H9 (cell line): ENCODE measurements around the gene BLACAT1. TPM values are rescaled to one million over a fixed set of nuclear protein-coding genes. Genes with fewer than 3 reads are reported as not detected.

ENCODE experiments used
- DNase-seq: peaks from one replicate; pipeline ENCODE4 v3.0.0-alpha.2; 2017
- H2AFZ ChIP-seq: one replicate; pipeline ENCODE4 v1.6.1; 2013; ENCODE audit warnings: mild to moderate bottlenecking, low read length, control low read depth, moderate library complexity
- H2AK5ac ChIP-seq: 2 replicates; pipeline ENCODE4 v1.6.1; 2013; ENCODE audit warnings: low read length, control low read depth, mixed read lengths; ENCODE audit not compliant: insufficient read length
- H2BK120ac ChIP-seq: one replicate; pipeline ENCODE4 v1.6.1; 2013; ENCODE audit warnings: low read depth, mild to moderate bottlenecking, low read length, control low read depth, inconsistent platforms; ENCODE audit not compliant: poor library complexity, severe bottlenecking
- H2BK12ac ChIP-seq: 2 replicates; pipeline ENCODE4 v1.6.1; 2013; ENCODE audit warnings: low read length, control low read depth, mixed read lengths, low read depth; ENCODE audit not compliant: insufficient read length
- H2BK15ac ChIP-seq: 2 replicates; pipeline ENCODE4 v1.6.1; 2013; ENCODE audit warnings: low read depth, low read length, control low read depth
- H2BK20ac ChIP-seq: one replicate; pipeline ENCODE4 v1.6.1; 2013; ENCODE audit warnings: low read depth, mild to moderate bottlenecking, low read length, control low read depth, inconsistent platforms; ENCODE audit not compliant: poor library complexity, severe bottlenecking
- H2BK5ac ChIP-seq: 2 replicates; pipeline ENCODE4 v1.6.1; 2013; ENCODE audit warnings: low read length, control low read depth, mixed read lengths; ENCODE audit not compliant: insufficient read length
- H3K14ac ChIP-seq: 2 replicates; pipeline ENCODE4 v1.6.1; 2013; ENCODE audit warnings: low read length, control low read depth; ENCODE audit not compliant: insufficient read depth
- H3K18ac ChIP-seq: 2 replicates; pipeline ENCODE4 v1.6.1; 2013; ENCODE audit warnings: low read depth, mild to moderate bottlenecking, mixed read lengths, low read length, control low read depth; ENCODE audit not compliant: insufficient read length
- H3K23ac ChIP-seq: 2 replicates; pipeline ENCODE4 v1.6.1; 2013; ENCODE audit warnings: low read length, control low read depth, mixed read lengths, low read depth; ENCODE audit not compliant: insufficient read length
- H3K23me2 ChIP-seq: 2 replicates; pipeline ENCODE4 v1.6.1; 2013; ENCODE audit warnings: low read depth, mild to moderate bottlenecking, mixed read lengths, low read length, control low read depth; ENCODE audit not compliant: insufficient read length, poor library complexity, severe bottlenecking
- H3K27ac ChIP-seq: 2 replicates; pipeline ENCODE4 v1.5.1; 2013; ENCODE audit warnings: low read length, control low read depth, mixed read lengths, low read depth; ENCODE audit not compliant: insufficient read length
- H3K27me3 ChIP-seq: 2 replicates; pipeline ENCODE4 v1.6.1; 2013; ENCODE audit warnings: low read length, control low read depth, inconsistent platforms; ENCODE audit not compliant: insufficient read depth
- H3K4ac ChIP-seq: 2 replicates; pipeline ENCODE4 v1.6.1; 2013; ENCODE audit warnings: low read depth, mild to moderate bottlenecking, control low read depth, inconsistent platforms, low read length, moderate library complexity
- H3K4me1 ChIP-seq: 2 replicates; pipeline ENCODE4 v1.6.1; 2013; ENCODE audit warnings: low read length, control low read depth, inconsistent platforms; ENCODE audit not compliant: insufficient read depth
- H3K4me2 ChIP-seq: 2 replicates; pipeline ENCODE4 v1.6.1; 2013; ENCODE audit warnings: low read length, control low read depth, mixed read lengths; ENCODE audit not compliant: insufficient read length, insufficient read depth
- H3K56ac ChIP-seq: 2 replicates; pipeline ENCODE4 v1.6.1; 2013; ENCODE audit warnings: low read depth, mild to moderate bottlenecking, mixed read lengths, low read length, control low read depth; ENCODE audit not compliant: insufficient read length
- H3K79me1 ChIP-seq: 2 replicates; pipeline ENCODE4 v1.6.1; 2013; ENCODE audit warnings: low read depth, mild to moderate bottlenecking, moderate library complexity, low read length, control low read depth, inconsistent platforms; ENCODE audit not compliant: insufficient read depth, poor library complexity, severe bottlenecking
- H3K79me2 ChIP-seq: 2 replicates; pipeline ENCODE4 v1.6.1; 2013; ENCODE audit warnings: low read length, control low read depth, inconsistent platforms; ENCODE audit not compliant: insufficient read depth
- H3K9ac ChIP-seq: 2 replicates; pipeline ENCODE4 v1.6.1; 2013; ENCODE audit warnings: low read length, control low read depth, mixed read lengths; ENCODE audit not compliant: insufficient read length; ENCODE audit errors: extremely low read depth
- H3K9me3 ChIP-seq: one replicate; pipeline ENCODE4 v1.6.1; 2013; ENCODE audit warnings: low read depth, low read length, inconsistent platforms; ENCODE audit not compliant: control insufficient read depth
- H3T11ph ChIP-seq: one replicate; pipeline ENCODE4 v1.6.1; 2013; ENCODE audit warnings: mild to moderate bottlenecking, low read length, control low read depth, inconsistent platforms
- H4K20me1 ChIP-seq: one replicate; pipeline ENCODE4 v1.6.1; 2013; ENCODE audit not compliant: control insufficient read depth, insufficient read length, insufficient read depth
- H4K5ac ChIP-seq: 2 replicates; pipeline ENCODE4 v1.6.1; 2013; ENCODE audit warnings: low read depth, mild to moderate bottlenecking, mixed read lengths, low read length, control low read depth; ENCODE audit not compliant: insufficient read length
- H4K8ac ChIP-seq: replicated peaks from 2 replicates; pipeline ENCODE4 v1.6.1; 2013; ENCODE audit warnings: low read length, control low read depth, mixed read lengths, low read depth; ENCODE audit not compliant: insufficient read length
- H4K91ac ChIP-seq: 2 replicates; pipeline ENCODE4 v1.6.1; 2013; ENCODE audit warnings: low read depth, mild to moderate bottlenecking, moderate library complexity, mixed read lengths, low read length, control low read depth; ENCODE audit not compliant: insufficient read length
- H3K27ac Mint-ChIP-seq, 3 experiments: 2 replicates in 2 of 3; 3 replicates in 1 of 3; pipeline ENCODE4 v1.8.0; 2020 to 2021; ENCODE audit warnings: mixed read lengths in 3 of 3, mild to moderate bottlenecking in 1 of 3, moderate library complexity in 1 of 3
- H3K27me3 Mint-ChIP-seq: 2 replicates; pipeline ENCODE4 v1.8.0; 2021; ENCODE audit warnings: low read depth, mild to moderate bottlenecking, moderate library complexity, mixed read lengths
- H3K36me3 Mint-ChIP-seq, 3 experiments: 2 replicates in 2 of 3; 3 replicates in 1 of 3; pipeline ENCODE4 v1.8.0; 2020 to 2021; ENCODE audit warnings: low read depth in 3 of 3, mixed read lengths in 3 of 3; ENCODE audit not compliant: insufficient read depth in 1 of 3
- H3K4me1 Mint-ChIP-seq, 2 experiments: 2 replicates each; pipeline ENCODE4 v1.8.0; 2020; ENCODE audit warnings: mixed read lengths in 2 of 2
- H3K4me3 Mint-ChIP-seq, 2 experiments: 2 replicates in 1 of 2; 3 replicates in 1 of 2; pipeline ENCODE4 v1.8.0; 2020 to 2021; ENCODE audit warnings: mild to moderate bottlenecking in 2 of 2, mixed read lengths in 2 of 2, moderate library complexity in 1 of 2
- H3K9me3 Mint-ChIP-seq, 2 experiments: 2 replicates in 1 of 2; 3 replicates in 1 of 2; pipeline ENCODE4 v1.8.0; 2020; ENCODE audit warnings: mild to moderate bottlenecking in 2 of 2, mixed read lengths in 2 of 2, moderate library complexity in 1 of 2
- CTCF ChIP-seq: fragments of 200-600 bp; sonication (generic); conservative IDR thresholded peaks from 3 replicates; pipeline ENCODE4 v1.8.0; 2021; ENCODE audit warnings: antibody characterized with exemption, mild to moderate bottlenecking
- WGBS: extraction: QIAGEN DNeasy Blood & Tissue Kit; methylation state at CpG from one replicate; pipeline ENCODE4 v1.1.7; 2013; ENCODE audit warnings: missing lambda C conversion rate, low lambda C conversion rate, mixed read lengths; ENCODE audit not compliant: insufficient read length; ENCODE audit errors: extremely low coverage; 5-methylcytosine and 5-hydroxymethylcytosine counted together
- total RNA-seq: library from RNA; stranded (reverse); gene quantifications from 2 replicates; pipeline ENCODE4 v1.2.1, GENCODE V29; 2021

The BLACAT1 gene
- total RNA-seq, 1 experiment from 2014 or later, result 4.0 TPM

GRCh38 chr1:205446828-205447227, 9.0 kb downstream of the BLACAT1 start:
- Histone ChIP-seq H3K79me1 (no peaks in the 10 kb centered on the region), H3K9ac (no peak overlapping the region), H3K4me2 (peak overlapping the region; percentile 16), H2BK12ac (no peak overlapping the region), H3K56ac (no peak overlapping the region), H3K9me3 (no peaks in the 10 kb centered on the region), H4K8ac (no peak overlapping the region), H3K27ac (no peak overlapping the region), H2BK20ac (no peak overlapping the region), H2BK120ac (no peak overlapping the region), H2AK5ac (no peak overlapping the region), H3T11ph (no peak overlapping the region), H3K27me3 (no peaks in the 10 kb centered on the region; the same call in 1 of the 2 replicates), H4K91ac (no peak overlapping the region), H3K4ac (no peak overlapping the region), H3K23me2 (peaks cover 13% of the 10 kb centered on the region), H3K79me2 (no peaks in the 10 kb centered on the region), H3K14ac (no peak overlapping the region), H3K18ac (no peak overlapping the region), H3K23ac (no peak overlapping the region), H2BK15ac (no peak overlapping the region), H4K5ac (no peak overlapping the region), H2AFZ (no peak overlapping the region), H4K20me1 (no peaks in the 10 kb centered on the region), H3K4me1 (peaks cover 56% of the 10 kb centered on the region), H2BK5ac (no peak overlapping the region)
- H3K4me1 Mint-ChIP-seq, result peaks cover 91 to 94% of the 10 kb centered on the region in 2 experiments
- no peak for TF ChIP-seq CTCF
- no peak for DNase-seq
- no peaks in the 10 kb centered on the region for H3K9me3 Mint-ChIP-seq
- H3K36me3 Mint-ChIP-seq, result peaks cover 0 to 24% (median 4%) of the 10 kb centered on the region in 3 experiments; a peak in 4 of 7 replicates
- peak overlapping the region; percentile 42 to 96 (median 44); a peak in 6 of 7 replicates for H3K27ac Mint-ChIP-seq
- WGBS, result no CpG with 5 or more reads among the region's 9 CpGs
- H3K27me3 Mint-ChIP-seq, result peaks cover 9% of the 10 kb centered on the region
- H3K4me3 Mint-ChIP-seq, result peak overlapping the region; percentile 71
